GM13977 (cell line): ENCODE results near the gene ABRAXAS1.
"Not testable (repeated sequence)": the region's sequence is repeated elsewhere in the genome, so short reads cannot be mapped to it uniquely, and the experiment has no call there.

Source experiments
- DNase-seq: peaks from one replicate; pipeline ENCODE4 v3.0.0; 2012; ENCODE audit warnings: low spot score
- CTCF ChIP-seq: IDR thresholded peaks from 2 replicates; pipeline ENCODE4 v1.5.1; 2012; ENCODE audit warnings: mild to moderate bottlenecking, control low read depth; ENCODE audit not compliant: insufficient read depth; ENCODE audit errors: extremely low read depth, missing control alignments
- in situ Hi-C: fragments of 300-500 bp; cut with MboI; formaldehyde crosslinking; loops from one replicate; pipeline ENCODE4 v1.12.0; 2022; ENCODE audit warnings: low sequenced_read_pairs, low pct_unique_long_range_greater_than_20kb, mixed read lengths, inconsistent platforms; ENCODE audit not compliant: unreplicated experiment

The ABRAXAS1 gene

GRCh38 chr4:83484500-83485461 lies at the start of gene ABRAXAS1:
ABRAXAS1 (minus strand) TSS chr4:83485100; CDS start chr4:83485072, 28 bp downstream.
- in situ Hi-C loops: no loop called here
- TF ChIP-seq CTCF: no peak
- peak; percentile 99 for DNase-seq

- in situ Hi-C loops: no loop called here
- no peak for DNase-seq
- no peak for TF ChIP-seq CTCF
These were observed 42.8 kb upstream of the ABRAXAS1 start for GRCh38 chr4:83527671-83528070.

- in situ Hi-C loops: no loop called here
- no peak for DNase-seq
- no peak for TF ChIP-seq CTCF
These were observed 37.3 kb upstream of the ABRAXAS1 start for GRCh38 chr4:83522239-83522638.

GRCh38 chr4:83516042-83516772 lies 31.3 kb upstream of the ABRAXAS1 start:
- no peak for TF ChIP-seq CTCF
- in situ Hi-C loops: loop anchor here (10.0 kb wide), 1 partner anchor 119 kb away; no protein-coding TSS in a partner anchor
- DNase-seq: no peak

- TF ChIP-seq CTCF: no peak
- no peak for DNase-seq
- in situ Hi-C loops: loop anchor here (10.0 kb wide), 1 partner anchor 124 kb away; no protein-coding TSS in a partner anchor
These were observed 25.5 kb upstream of the ABRAXAS1 start for GRCh38 chr4:83510442-83510841.

GRCh38 chr4:83509156-83509585 lies 24.3 kb upstream of the ABRAXAS1 start:
- in situ Hi-C loops: not testable (repeated sequence)
- TF ChIP-seq CTCF: peak; percentile 64

More at GRCh38 chr4:83509156-83509585, 24.3 kb upstream of the ABRAXAS1 start:
- peak; percentile 43 for DNase-seq
